Gastroesophageal sphincter (tissue), 3 donors: ENCODE measurements around the gene KRTAP9-8.
"Not testable (repeated sequence)": the region's sequence is repeated elsewhere in the genome, so short reads cannot be mapped to it uniquely, and the experiment has no call there.

Source experiments
- EP300 ChIP-seq: sonication (generic); formaldehyde crosslinking; IDR thresholded peaks from one replicate; pipeline ENCODE4 v1.6.1; 2017; ENCODE audit warnings: antibody characterized with exemption, mild to moderate bottlenecking
- POLR2A ChIP-seq, 2 donors: fragments of 450-650 bp; IDR thresholded peaks; one replicate each; pipeline ENCODE4 v1.6.1; 2017; ENCODE audit warnings: antibody characterized with exemption in 2 of 2, mild to moderate bottlenecking in 2 of 2, moderate library complexity in 1 of 2
- POLR2AphosphoS5 ChIP-seq: sonication (generic); formaldehyde crosslinking; IDR thresholded peaks from one replicate; pipeline ENCODE4 v1.6.1; 2017; ENCODE audit warnings: antibody characterized with exemption
- TF ChIP-seq, protein P1 (sequence below), 4 experiments: fragments of 200-600 bp in 2 of 4; fragments of 450-650 bp in 2 of 4; sonication (generic) in 1 of 4; IDR thresholded peaks; one replicate each; pipeline ENCODE4 v1.5.1; 2017 to 2019; ENCODE audit warnings: antibody characterized with exemption in 4 of 4, mild to moderate bottlenecking in 2 of 4, moderate library complexity in 2 of 4

GRCh38 chr17:41237949-41238437 lies at the start of gene KRTAP9-8:
- TF ChIP-seq, protein P1, sequence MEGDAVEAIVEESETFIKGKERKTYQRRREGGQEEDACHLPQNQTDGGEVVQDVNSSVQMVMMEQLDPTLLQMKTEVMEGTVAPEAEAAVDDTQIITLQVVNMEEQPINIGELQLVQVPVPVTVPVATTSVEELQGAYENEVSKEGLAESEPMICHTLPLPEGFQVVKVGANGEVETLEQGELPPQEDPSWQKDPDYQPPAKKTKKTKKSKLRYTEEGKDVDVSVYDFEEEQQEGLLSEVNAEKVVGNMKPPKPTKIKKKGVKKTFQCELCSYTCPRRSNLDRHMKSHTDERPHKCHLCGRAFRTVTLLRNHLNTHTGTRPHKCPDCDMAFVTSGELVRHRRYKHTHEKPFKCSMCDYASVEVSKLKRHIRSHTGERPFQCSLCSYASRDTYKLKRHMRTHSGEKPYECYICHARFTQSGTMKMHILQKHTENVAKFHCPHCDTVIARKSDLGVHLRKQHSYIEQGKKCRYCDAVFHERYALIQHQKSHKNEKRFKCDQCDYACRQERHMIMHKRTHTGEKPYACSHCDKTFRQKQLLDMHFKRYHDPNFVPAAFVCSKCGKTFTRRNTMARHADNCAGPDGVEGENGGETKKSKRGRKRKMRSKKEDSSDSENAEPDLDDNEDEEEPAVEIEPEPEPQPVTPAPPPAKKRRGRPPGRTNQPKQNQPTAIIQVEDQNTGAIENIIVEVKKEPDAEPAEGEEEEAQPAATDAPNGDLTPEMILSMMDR (IDR thresholded peaks at IDR 0.05) = not testable (repeated sequence)
- not testable (repeated sequence) for TF ChIP-seq EP300; POLR2AphosphoS5; POLR2A (IDR thresholded peaks at IDR 0.05)
